Measurements from ENCODE around the gene APLP2. TPM values are rescaled to one million over a fixed set of nuclear protein-coding genes. Genes with fewer than 3 reads are reported as not detected.

The APLP2 gene
- total and polyA plus RNA-seq, 9 of the 15 experiments (the other 6 are each of a cell fraction or from before 2014, with no cell fraction given): 17.4 to 164 (median 118) TPM

DNA sequence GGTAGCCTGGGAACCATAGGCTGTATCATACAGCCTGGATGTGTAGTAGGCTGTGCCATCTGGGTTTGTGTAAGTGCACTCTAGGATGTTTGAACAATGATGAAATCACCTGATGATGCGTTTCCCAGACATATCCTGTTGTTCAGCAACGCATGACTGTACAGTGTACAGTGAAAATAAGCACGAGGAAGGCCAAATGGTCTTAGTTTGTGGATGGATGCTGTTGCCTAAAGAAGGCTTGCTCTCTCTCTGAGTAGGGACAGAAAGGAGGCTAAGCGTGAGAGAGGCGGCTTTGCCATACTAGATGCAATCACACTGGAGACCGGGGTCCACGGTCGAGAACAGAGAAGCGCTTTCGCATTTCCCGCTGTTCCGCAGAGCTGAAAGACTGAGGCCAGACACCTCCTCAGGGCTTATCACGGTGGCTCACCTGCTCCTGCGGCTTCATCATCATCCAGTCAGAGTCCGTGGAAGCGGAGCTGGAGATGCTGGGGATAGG, 27.6 kb upstream of the APLP2 start (continued):
- 0 out of 2 replicates have a peak, but pooled peaks have one; percentile 11 for TF ChIP-seq CXXC5 (CRISPR knock-in tag; IDR thresholded peaks at IDR 0.05)
- peak; percentile 60; the same call in 1 of the 2 replicates for TF ChIP-seq CTBP1 (IDR thresholded peaks at IDR 0.05; ENCODE audit: borderline replicate concordance)
- peak; percentile 6; the same call in 1 of the 2 replicates for TF ChIP-seq CREM (IDR thresholded peaks at IDR 0.05; ENCODE audit: low read depth)
- TF ChIP-seq TEAD4 (IDR thresholded peaks at IDR 0.05; ENCODE audit: low read length): 0 out of 2 replicates have a peak, but pooled peaks have one; percentile 23
- no peak for TF ChIP-seq TEAD4 (CRISPR knock-in tag; IDR thresholded peaks at IDR 0.05; ENCODE audit: borderline replicate concordance)
- TF ChIP-seq RBM34 (IDR thresholded peaks at IDR 0.05; ENCODE audit: borderline replicate concordance, insufficient read depth, low read length): no peak
- 0 out of 2 replicates have a peak, but pooled peaks have one; percentile 22 for TF ChIP-seq ATF7 (IDR thresholded peaks at IDR 0.05)
- peak; percentile 55; the same call in 1 of the 2 replicates for TF ChIP-seq TAL1 (IDR thresholded peaks at IDR 0.05)
- TF ChIP-seq EP300 (IDR thresholded peaks at IDR 0.05; ENCODE audit: low read length): peak; percentile 21; the same call in 1 of the 2 replicates
- TF ChIP-seq CEBPB (tag; IDR thresholded peaks at IDR 0.05): peak; percentile 64
- TF ChIP-seq ATF1 (CRISPR knock-in tag; IDR thresholded peaks at IDR 0.05): no peak
- TF ChIP-seq ATF1 (tag; IDR thresholded peaks at IDR 0.05): peak; percentile 23; the same call in 1 of the 2 replicates
- peak; percentile 12 to 40; a peak in 1 of 4 replicates for TF ChIP-seq TRIM24 (IDR thresholded peaks at IDR 0.05)
- peak; percentile 72 for TF ChIP-seq ARID1B (IDR thresholded peaks at IDR 0.05)
- TF ChIP-seq TCF3 (CRISPR knock-in tag; IDR thresholded peaks at IDR 0.05): peak; percentile 54
- TF ChIP-seq ZFP36 (IDR thresholded peaks at IDR 0.05; ENCODE audit: low read depth, low read length, partially characterized antibody): peak; percentile 49
- peak in 1 of 2 experiments; percentile 30; a peak in 1 of 3 replicates for TF ChIP-seq CBX3 (IDR thresholded peaks at IDR 0.05; ENCODE audit: borderline replicate concordance in 1 of 2, low read length in 2 of 2)
- TF ChIP-seq CBFA2T3 (IDR thresholded peaks at IDR 0.05): peak; percentile 66
- peak in 1 of 2 experiments; percentile 15; a peak in 1 of 4 replicates for TF ChIP-seq RCOR1 (IDR thresholded peaks at IDR 0.05; ENCODE audit: borderline replicate concordance in 1 of 2, low read depth in 2 of 2, low read length in 2 of 2)
- TF ChIP-seq SMARCA4 (IDR thresholded peaks at IDR 0.05): peak; percentile 40; the same call in 1 of the 2 replicates
- no peak for TF ChIP-seq ZNF717 (CRISPR knock-in tag; IDR thresholded peaks at IDR 0.05)
- no peak for TF ChIP-seq CEBPG (CRISPR knock-in tag; IDR thresholded peaks at IDR 0.05)
- peak in 1 of 2 experiments; percentile 87; a peak in 2 of 4 replicates for TF ChIP-seq CEBPG (tag; conservative IDR thresholded peaks at IDR 0.05 in 1 of 2, IDR thresholded peaks at IDR 0.05 in 1 of 2)
- TF ChIP-seq, protein P1, sequence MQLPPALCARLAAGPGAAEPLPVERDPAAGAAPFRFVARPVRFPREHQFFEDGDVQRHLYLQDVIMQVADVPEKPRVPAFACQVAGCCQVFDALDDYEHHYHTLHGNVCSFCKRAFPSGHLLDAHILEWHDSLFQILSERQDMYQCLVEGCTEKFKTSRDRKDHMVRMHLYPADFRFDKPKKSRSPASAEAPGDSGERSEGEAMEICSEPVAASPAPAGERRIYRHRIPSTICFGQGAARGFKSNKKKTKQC (CRISPR knock-in tag; IDR thresholded peaks at IDR 0.05): no peak
- TF ChIP-seq, protein P2, sequence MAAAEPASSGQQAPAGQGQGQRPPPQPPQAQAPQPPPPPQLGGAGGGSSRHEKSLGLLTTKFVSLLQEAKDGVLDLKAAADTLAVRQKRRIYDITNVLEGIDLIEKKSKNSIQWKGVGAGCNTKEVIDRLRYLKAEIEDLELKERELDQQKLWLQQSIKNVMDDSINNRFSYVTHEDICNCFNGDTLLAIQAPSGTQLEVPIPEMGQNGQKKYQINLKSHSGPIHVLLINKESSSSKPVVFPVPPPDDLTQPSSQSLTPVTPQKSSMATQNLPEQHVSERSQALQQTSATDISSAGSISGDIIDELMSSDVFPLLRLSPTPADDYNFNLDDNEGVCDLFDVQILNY (CRISPR knock-in tag; IDR thresholded peaks at IDR 0.05): no peak
- peak; percentile 48; the same call in 1 of the 2 replicates for TF ChIP-seq SOX6 (IDR thresholded peaks at IDR 0.05)
- peak; percentile 12; the same call in 1 of the 2 replicates for TF ChIP-seq BCOR (IDR thresholded peaks at IDR 0.05)
- TF ChIP-seq JUND (IDR thresholded peaks at IDR 0.05; ENCODE audit: borderline replicate concordance, low read depth, low read length): no peak
- peak; percentile 45; the same call in 1 of the 3 replicates for TF ChIP-seq JUND (tag; IDR thresholded peaks at IDR 0.05; ENCODE audit: borderline replicate concordance, low read depth, low read length)
- peak; percentile 62 for TF ChIP-seq L3MBTL2 (IDR thresholded peaks at IDR 0.05)
